Body of pancreas (tissue), 4 donors: Measurements from ENCODE around the gene CNTNAP1.

ENCODE experiments used
- POLR2A ChIP-seq, 3 donors: fragments of 450-650 bp; IDR thresholded peaks; one replicate each; pipeline ENCODE4 v1.6.1; 2016; ENCODE audit warnings: antibody characterized with exemption in 3 of 3, mild to moderate bottlenecking in 2 of 3
- TF ChIP-seq, protein P1 (sequence below), 7 experiments: fragments of 450-650 bp in 4 of 7; fragments of 200-600 bp in 3 of 7; sonication (generic) in 3 of 7; IDR thresholded peaks; one replicate each; pipeline ENCODE4 v1.5.1; 2016 to 2019; ENCODE audit warnings: antibody characterized with exemption in 7 of 7

DNA sequence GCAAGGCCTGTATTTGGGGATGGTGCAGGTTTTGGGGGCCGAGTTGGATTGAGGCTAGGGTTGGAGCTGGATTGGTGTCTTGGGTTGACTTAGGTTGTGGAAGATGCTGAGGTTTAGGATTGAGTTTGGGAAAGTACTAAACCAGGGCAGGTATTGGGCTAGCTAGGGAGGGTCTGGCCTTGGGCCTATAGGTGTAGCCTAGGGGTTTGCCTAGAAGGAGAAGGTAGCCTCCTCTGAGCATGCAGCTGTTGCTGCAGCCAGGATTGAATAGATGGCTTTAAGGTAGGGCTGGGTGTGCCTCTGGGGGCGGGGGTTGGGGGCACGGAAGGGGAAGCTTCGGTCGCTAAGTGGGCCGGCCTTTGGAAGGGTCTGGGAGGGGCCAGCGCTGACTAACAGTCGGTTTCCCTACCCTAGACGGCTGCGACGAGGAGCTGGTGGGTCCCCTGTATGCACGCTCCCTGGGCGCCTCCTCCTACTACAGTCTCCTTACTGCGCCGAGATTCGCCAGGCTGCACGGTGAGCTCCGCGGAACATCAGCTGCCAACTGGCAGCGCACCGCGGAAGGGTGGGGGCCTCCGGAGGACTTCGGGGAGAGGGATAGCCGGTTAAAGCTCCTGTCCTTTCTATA lies 1.2 kb downstream of the CNTNAP1 start:
- TF ChIP-seq, protein P1, sequence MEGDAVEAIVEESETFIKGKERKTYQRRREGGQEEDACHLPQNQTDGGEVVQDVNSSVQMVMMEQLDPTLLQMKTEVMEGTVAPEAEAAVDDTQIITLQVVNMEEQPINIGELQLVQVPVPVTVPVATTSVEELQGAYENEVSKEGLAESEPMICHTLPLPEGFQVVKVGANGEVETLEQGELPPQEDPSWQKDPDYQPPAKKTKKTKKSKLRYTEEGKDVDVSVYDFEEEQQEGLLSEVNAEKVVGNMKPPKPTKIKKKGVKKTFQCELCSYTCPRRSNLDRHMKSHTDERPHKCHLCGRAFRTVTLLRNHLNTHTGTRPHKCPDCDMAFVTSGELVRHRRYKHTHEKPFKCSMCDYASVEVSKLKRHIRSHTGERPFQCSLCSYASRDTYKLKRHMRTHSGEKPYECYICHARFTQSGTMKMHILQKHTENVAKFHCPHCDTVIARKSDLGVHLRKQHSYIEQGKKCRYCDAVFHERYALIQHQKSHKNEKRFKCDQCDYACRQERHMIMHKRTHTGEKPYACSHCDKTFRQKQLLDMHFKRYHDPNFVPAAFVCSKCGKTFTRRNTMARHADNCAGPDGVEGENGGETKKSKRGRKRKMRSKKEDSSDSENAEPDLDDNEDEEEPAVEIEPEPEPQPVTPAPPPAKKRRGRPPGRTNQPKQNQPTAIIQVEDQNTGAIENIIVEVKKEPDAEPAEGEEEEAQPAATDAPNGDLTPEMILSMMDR (IDR thresholded peaks at IDR 0.05) = no peak
- no peak for TF ChIP-seq POLR2A (IDR thresholded peaks at IDR 0.05)
